SK-N-SH (cell line): ENCODE data around the gene ZNF516.

Experiments
- CTCF ChIP-seq: fragments of 200-600 bp; sonication (generic); IDR thresholded peaks from 2 replicates; pipeline ENCODE4 v1.6.1; 2017; ENCODE audit warnings: antibody characterized with exemption, mild to moderate bottlenecking, moderate library complexity
- EP300 ChIP-seq, 2 experiments: IDR thresholded peaks; 2 replicates each; pipeline versions ENCODE4 v1.4.0 to v1.6.1; 2012; ENCODE audit warnings: borderline replicate concordance in 1 of 2, low read depth in 1 of 2, low read length in 1 of 2
- GABPA ChIP-seq: IDR thresholded peaks from 2 replicates; pipeline ENCODE4 v1.4.0; 2012; ENCODE audit warnings: low read depth, mild to moderate bottlenecking
- MEF2A ChIP-seq: IDR thresholded peaks from 2 replicates; pipeline ENCODE4 v1.4.0; 2012; ENCODE audit warnings: low read depth, borderline replicate concordance
- POLR2AphosphoS5 ChIP-seq: IDR thresholded peaks from 2 replicates; pipeline ENCODE4 v1.6.1; 2012; ENCODE audit warnings: low read depth, low read length
- RAD21 ChIP-seq: IDR thresholded peaks from 2 replicates; pipeline ENCODE4 v1.6.1; 2012; ENCODE audit warnings: mild to moderate bottlenecking, low read length
- RCOR1 ChIP-seq: fragments of 150-350 bp; IDR thresholded peaks from 2 replicates; pipeline ENCODE4 v1.6.1; 2017; ENCODE audit warnings: antibody characterized with exemption, low read length
- SIN3A ChIP-seq: IDR thresholded peaks from 2 replicates; pipeline ENCODE4 v1.6.1; 2012; ENCODE audit warnings: low read depth, mild to moderate bottlenecking, low read length, moderate library complexity, borderline replicate concordance
- SMC3 ChIP-seq: IDR thresholded peaks from 2 replicates; pipeline ENCODE4 v1.6.1; 2012; ENCODE audit warnings: low read depth, low read length, improper control_type of control experiment
- USF1 ChIP-seq: IDR thresholded peaks from 2 replicates; pipeline ENCODE4 v1.4.0; 2012; ENCODE audit warnings: low read depth, borderline replicate concordance
- USF2 ChIP-seq: fragments of 150-350 bp; IDR thresholded peaks from 2 replicates; pipeline ENCODE4 v1.6.1; 2017; ENCODE audit warnings: antibody characterized with exemption, low read length, low read depth, borderline replicate concordance
- TF ChIP-seq, protein P1 (sequence below): IDR thresholded peaks from 2 replicates; pipeline ENCODE4 v1.4.0; 2012; ENCODE audit warnings: low read depth

DNA sequence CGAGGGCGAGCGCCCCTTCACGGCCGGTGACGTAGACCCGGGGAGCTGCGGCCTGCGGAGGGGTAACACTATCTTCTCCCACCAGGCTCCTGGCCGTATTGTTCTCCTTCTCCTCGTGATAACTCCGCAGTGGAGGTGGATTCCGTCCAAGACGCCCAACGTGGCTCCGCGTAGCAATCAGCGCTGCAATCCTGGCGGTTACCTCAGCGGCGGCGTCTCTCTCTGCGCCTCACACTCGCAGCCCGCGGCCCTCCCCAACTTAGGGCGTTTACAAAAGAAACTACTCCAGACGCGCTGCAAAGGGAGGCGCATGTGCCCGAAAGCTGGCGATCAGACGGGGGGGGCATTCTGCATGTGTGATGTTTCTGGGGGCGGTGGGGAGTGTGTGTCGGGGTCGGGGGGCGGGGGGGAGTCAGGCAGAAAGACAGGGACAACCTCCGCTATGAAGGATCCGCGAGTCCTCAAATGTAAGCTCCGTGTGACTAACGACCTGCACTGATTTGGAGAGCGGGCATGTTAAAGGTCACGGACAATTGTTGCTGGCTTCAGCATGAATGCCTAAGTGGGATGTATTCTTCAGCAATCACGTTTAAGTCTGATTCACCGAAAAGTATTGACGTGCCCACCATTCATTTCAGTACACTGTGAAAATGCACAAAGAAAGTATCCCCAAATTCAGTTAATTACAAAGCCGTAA is 1.3 kb upstream of the ZNF516 start:
- TF ChIP-seq RCOR1 (no peak), SIN3A (no peak), CTCF (no peak), SMC3 (no peak), RAD21 (no peak), POLR2AphosphoS5 (no peak), GABPA (no peak), EP300 (IDR thresholded peaks at IDR 0.05; ENCODE audit: borderline replicate concordance in 1 of 2, low read depth in 1 of 2, low read length in 1 of 2) (no peak), MEF2A (no peak), USF2 (no peak), USF1 (no peak)
- TF ChIP-seq, protein P1, sequence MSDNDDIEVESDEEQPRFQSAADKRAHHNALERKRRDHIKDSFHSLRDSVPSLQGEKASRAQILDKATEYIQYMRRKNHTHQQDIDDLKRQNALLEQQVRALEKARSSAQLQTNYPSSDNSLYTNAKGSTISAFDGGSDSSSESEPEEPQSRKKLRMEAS = no peak
